ENCODE results near the gene OGFOD3. TPM values are rescaled to one million over a fixed set of nuclear protein-coding genes. Genes with fewer than 3 reads are reported as not detected.
"Not testable (repeated sequence)": the region's sequence is repeated elsewhere in the genome, so short reads cannot be mapped to it uniquely, and the experiment has no call there.

Gene OGFOD3
- total RNA-seq, 1 experiment from 2014 or later = 28.3 TPM

DNA sequence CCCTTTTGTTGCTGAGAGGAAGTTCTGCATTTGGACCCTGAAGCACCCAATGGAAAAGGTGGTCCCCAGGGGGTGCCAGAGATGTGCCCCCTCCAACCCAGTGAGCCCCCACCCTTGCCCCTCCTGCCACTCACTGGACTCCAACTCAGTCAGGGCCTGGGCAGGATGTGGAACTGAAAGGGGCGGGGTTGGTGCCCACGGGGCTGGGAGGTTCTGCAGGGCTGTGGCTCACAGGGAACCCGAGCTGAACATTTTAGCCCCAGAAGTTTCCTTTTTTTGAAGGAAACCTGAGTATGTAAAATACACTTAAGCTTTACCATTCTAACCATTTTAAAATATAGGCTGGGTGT lies 15.8 kb upstream of the OGFOD3 start:
- no peak for DNase-seq (ENCODE audit: low spot score)

GRCh38 chr17:82433560-82434215 lies 15.3 kb upstream of the OGFOD3 start:
- DNase-seq (ENCODE audit: low spot score) = no peak

DNA sequence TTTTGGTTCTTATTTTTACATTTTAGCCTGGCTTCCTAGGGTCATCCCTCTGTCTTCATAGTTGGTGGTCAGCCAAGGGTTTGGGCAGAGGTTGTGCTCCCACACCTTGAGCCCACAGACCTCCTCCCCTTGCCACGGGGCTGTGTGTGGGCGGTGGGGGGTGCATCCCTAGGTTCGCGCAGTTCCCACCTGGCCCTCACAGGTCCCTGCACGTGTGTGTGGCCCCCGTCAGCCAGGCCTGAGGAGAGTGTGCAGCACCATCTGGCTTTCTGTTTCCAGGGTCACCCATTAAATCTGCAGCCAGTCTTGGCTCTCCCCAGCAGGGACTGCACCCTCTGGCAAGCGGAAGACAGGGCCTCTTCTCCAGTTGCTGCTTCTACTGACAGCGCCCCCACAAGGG lies 13.6 kb upstream of the OGFOD3 start:
- no peak for DNase-seq (ENCODE audit: low spot score)

- no peak for DNase-seq (ENCODE audit: low spot score)
Measured at GRCh38 chr17:82429824-82430223, 11.4 kb upstream of the OGFOD3 start.

DNA sequence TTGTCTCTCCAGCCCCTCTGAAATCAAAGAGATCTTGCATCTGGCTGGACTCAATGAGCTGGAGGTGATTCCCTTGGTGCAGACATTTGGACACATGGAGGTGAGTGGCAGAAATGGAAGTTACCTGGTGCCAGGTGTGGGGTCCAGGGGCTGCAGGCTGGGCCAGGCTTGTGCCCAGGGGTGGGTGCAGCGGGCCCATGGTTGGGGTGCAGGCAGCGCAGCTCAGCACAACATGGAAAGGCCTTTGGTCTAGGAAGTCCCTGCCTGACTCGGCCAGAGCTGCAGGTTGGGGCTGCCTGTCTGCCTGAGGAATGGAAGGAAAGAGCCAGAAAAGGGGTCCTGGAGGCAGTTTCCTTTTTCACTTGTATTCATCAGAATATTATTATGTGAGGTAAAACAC lies 10.2 kb upstream of the OGFOD3 start:
- DNase-seq (ENCODE audit: low spot score) = no peak

GRCh38 chr17:82424863-82425159 lies 6.4 kb upstream of the OGFOD3 start:
- DNase-seq (ENCODE audit: low spot score) = no peak

DNA sequence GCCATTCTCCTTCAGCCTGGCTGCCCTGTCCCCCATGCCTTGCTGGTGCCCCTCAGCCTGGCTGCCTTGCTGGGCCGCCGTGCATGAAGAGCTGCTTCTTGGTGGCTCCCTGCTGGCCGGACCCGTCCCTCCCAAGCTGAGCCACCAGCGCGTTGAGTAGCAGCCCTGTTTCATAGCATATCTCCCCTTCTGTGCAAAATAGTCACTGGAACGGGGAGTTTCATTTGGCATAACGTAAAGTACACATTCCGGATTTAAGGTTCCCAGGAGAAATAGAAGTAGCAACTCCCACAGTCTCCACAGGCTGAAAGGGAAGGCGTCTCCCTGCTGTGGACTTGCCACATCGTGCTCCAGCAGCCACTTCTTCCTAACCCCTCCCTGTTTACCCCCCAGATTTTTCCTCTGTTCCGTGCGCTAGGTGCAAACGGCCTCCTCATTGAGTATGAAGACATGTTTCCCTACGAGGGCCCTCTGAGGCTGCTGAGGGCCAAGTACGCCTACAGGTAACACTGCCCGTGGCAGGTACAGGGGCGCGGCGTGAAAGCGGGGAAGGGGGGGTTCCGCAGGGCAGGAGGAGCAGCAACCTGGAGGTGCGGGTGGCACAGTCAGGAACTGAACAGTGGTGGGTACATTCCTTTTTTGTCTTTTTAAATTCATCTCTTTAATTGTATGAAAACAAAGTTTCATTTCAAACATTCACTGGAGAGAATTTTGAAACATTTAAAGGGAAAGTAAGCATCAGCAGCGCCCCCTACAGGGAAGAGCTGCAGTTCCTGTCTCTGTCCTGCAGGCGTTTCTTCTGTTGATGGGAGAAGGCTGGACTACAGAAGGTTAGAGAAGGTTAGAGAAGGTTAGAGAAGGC lies 5.8 kb upstream of the OGFOD3 start:
- DNase-seq (ENCODE audit: low spot score) = no peak

- no peak for DNase-seq (ENCODE audit: low spot score)
Measured at GRCh38 chr17:82419540-82419939, 1.2 kb upstream of the OGFOD3 start.

- DNase-seq (ENCODE audit: low spot score) = no peak
Measured at GRCh38 chr17:82416771-82417170, 1.6 kb downstream of the OGFOD3 start.

DNA sequence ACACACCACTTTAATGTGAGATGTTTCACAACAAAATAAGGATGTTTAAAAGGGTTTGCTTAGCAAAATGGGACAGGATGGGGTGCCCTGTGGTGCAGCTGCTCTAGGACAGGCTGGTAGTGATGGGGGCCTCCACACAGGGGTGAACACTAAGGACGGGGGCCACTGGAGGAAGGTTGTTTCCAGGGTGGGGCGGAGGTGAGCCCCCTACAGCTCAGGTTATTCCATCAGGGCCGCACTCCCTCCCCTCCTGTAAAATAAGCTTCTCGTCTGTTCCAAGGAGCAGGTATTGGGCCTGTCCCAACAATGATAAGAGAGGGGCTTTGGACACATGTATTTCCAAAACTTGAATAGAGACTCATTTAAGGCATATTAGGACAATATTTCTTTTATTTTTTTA lies 2.1 kb downstream of the OGFOD3 start:
- no peak for DNase-seq (ENCODE audit: low spot score)

DNA sequence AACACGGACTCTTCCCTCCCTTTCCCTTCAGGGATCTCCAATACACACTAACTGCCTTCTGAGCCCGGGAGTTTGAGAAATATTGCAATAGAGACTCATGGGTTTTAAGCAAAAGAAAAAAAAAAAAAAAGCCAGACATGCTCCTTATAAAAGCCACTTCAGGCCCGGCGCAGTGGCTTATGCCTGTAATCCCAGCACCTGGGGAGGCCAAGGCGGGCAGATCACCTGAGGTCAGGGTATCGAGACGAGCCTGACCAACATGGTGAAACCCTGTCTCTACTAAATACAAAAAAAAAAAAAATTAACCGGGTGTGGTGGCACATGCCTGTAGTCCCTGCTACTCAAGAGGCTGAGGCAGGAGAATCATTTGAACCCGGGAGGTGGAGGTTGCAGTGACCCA lies 2.6 kb downstream of the OGFOD3 start:
- no peak for DNase-seq (ENCODE audit: low spot score)

- DNase-seq (ENCODE audit: low spot score) = no peak
Measured at GRCh38 chr17:82415336-82415735, 3.0 kb downstream of the OGFOD3 start.

DNA sequence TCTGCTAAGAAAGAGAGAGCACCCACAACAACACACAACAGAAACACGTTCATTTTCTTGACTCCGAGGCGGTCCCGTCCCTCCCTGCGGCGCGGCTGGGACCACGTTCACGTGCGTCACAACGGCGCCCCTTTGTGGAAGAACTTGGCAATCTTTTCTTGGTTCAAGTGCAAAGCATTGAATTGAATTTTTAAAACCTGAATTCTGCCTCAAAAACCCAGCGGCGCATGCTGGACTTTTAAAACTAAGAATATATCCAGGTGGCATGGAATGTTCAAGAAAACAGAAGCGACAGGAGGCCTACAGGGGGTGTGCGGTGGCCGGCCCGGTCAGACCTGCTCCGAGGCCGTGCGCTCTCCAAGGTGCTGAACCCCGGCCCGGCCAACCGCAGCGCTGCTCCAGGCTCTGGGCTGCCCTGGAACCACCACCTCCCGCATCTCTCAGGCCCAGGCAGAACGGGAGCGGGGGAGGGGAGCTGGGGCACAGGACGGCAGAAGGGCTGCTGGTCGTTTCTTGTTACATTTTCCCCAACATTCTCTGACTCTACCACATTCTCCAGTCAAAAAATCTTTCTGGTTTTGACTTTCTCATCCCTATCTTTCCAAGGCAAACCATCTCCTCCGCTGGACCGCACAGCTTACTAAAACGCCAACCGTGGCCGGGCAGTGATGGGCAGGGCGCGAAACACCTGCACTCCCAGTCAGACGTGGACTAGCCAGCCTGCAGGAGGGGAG lies 3.7 kb downstream of the OGFOD3 start:
- no peak for DNase-seq (ENCODE audit: low spot score)

- no peak for DNase-seq (ENCODE audit: low spot score)
Measured at GRCh38 chr17:82412535-82413520, 5.6 kb downstream of the OGFOD3 start.

DNA sequence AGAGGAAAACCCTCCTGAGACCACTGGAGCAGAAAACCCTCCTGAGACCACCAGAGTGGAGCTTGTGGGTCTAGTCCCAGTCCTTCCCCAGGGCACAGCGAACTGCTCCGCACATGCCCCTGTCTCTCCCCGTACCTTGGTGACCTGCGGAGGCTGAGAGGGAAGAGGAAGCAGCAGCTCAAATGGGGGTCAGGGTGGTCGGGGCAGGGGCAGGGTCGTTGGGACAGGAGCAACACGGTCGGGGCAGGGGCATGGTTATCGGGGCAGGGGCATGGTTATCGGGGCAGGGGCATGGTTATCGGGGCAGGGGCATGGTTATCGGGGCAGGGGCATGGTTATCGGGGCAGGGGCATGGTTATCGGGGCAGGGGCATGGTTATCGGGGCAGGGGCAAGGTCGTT lies 6.3 kb downstream of the OGFOD3 start:
- DNase-seq (ENCODE audit: low spot score) = not testable (repeated sequence)

- DNase-seq (ENCODE audit: low spot score) = no peak
Measured at GRCh38 chr17:82411396-82412053, 6.9 kb downstream of the OGFOD3 start.

DNA sequence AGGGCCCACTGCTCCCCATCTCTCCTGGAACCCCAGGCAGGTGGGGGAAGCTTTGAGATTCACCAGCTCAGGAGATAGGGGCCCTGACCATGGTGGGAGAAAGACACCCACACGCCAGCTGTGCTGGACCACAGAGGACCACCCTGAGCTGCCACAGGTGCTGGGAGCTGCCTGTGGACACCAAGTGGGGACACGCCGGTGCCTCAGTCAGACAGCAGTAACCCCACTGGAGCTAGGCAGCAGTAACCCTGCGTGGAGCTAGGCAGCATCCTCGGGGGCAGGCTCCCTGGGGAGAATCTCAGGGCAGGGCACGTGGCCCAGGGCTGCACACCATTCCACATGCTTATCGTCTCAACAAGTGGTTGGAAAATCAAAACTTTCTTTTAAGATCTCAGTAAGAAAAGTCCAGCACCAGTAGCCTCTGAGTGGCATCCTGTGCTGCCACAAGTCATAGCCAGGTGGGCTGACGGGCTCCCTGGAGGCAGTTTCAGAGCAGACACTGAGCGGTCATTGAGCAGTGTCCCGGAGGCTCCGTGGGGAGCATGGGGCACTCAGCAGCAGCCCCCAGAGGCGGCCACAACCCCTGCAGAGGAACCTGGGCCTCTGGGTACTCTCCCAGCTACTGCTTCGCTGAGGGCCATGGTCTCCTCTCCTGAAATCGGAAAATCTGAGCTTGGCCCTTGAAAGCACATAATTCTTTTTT lies 8.2 kb downstream of the OGFOD3 start:
- no peak for DNase-seq (ENCODE audit: low spot score)

- DNase-seq (ENCODE audit: low spot score) = no peak
Measured at GRCh38 chr17:82408938-82409318, 9.5 kb downstream of the OGFOD3 start.

- DNase-seq (ENCODE audit: low spot score) = peak; percentile 71
Measured at GRCh38 chr17:82408288-82408937, 10.0 kb downstream of the OGFOD3 start.

- peak; percentile 96 for DNase-seq (ENCODE audit: low spot score)
Measured at GRCh38 chr17:82407255-82407654, 11.1 kb downstream of the OGFOD3 start.
